OCI-LY7 (cell line): ENCODE results near the gene UBR2. TPM values are rescaled to one million over a fixed set of nuclear protein-coding genes. Genes with fewer than 3 reads are reported as not detected.

Experiments used
- BruUV-seq: library from RNA; stranded (reverse); fragments of 400-500 nt; replicated peaks from 2 replicates; lab custom pipeline; 2021; lab: Mats Ljungman, UMichigan
- CTCF ChIA-PET: fragments of 300-600 bp; sonication (Branson Sonifier 250); formaldehyde crosslinking; loops from one replicate; lab custom pipeline; 2022; ENCODE audit warnings: antibody characterized with exemption; ENCODE audit not compliant: unreplicated experiment; lab: Charles Lee
- POLR2A ChIA-PET: fragments of 300-600 bp; sonication (Branson Sonifier 250); formaldehyde crosslinking; loops from one replicate; lab custom pipeline; 2022; ENCODE audit warnings: antibody characterized with exemption; lab: Charles Lee
- DNase-seq: peaks from one replicate; pipeline ENCODE4 v3.0.0-alpha.2; 2015; ENCODE audit warnings: low spot score
- H2AFZ ChIP-seq: fragments of 200-600 bp; sonication (generic), shearing (Covaris generic); 2 replicates; pipeline ENCODE4 v1.6.1; 2014; ENCODE audit warnings: mild to moderate bottlenecking, antibody characterized with exemption, low read length, moderate library complexity
- H3K27ac ChIP-seq: fragments of 200-600 bp; sonication (generic); 2 replicates; pipeline ENCODE4 v1.5.1; 2014; ENCODE audit warnings: mixed run types, low read depth, mild to moderate bottlenecking, moderate library complexity, low read length, inconsistent platforms; ENCODE audit not compliant: poor library complexity, severe bottlenecking
- H3K36me3 ChIP-seq: fragments of 200-600 bp; sonication (generic); 2 replicates; pipeline ENCODE4 v1.6.1; 2014; ENCODE audit warnings: mild to moderate bottlenecking, antibody characterized with exemption, low read length, moderate library complexity, mixed read lengths; ENCODE audit not compliant: insufficient read depth
- H3K4me1 ChIP-seq: fragments of 200-600 bp; sonication (generic); 2 replicates; pipeline ENCODE4 v1.5.1; 2014; ENCODE audit warnings: mild to moderate bottlenecking, low read length; ENCODE audit not compliant: insufficient read depth, poor library complexity, severe bottlenecking
- H3K4me2 ChIP-seq: fragments of 200-600 bp; sonication (generic); 2 replicates; pipeline ENCODE4 v1.6.1; 2014; ENCODE audit warnings: mild to moderate bottlenecking, low read length
- H3K4me3 ChIP-seq: fragments of 200-600 bp; sonication (generic); 2 replicates; pipeline ENCODE4 v1.5.1; 2014; ENCODE audit warnings: mild to moderate bottlenecking, low read depth, low read length; ENCODE audit not compliant: poor library complexity, severe bottlenecking
- H3K79me2 ChIP-seq: fragments of 200-600 bp; sonication (generic); 2 replicates; pipeline ENCODE4 v1.6.1; 2016; ENCODE audit warnings: low read depth, mild to moderate bottlenecking, low read length, moderate library complexity, mixed read lengths; ENCODE audit not compliant: insufficient read depth
- H3K9me2 ChIP-seq: fragments of 200-600 bp; sonication (generic); 2 replicates; pipeline ENCODE4 v1.6.1; 2016; ENCODE audit warnings: mild to moderate bottlenecking, low read length, mixed read lengths; ENCODE audit not compliant: insufficient read depth
- H3K9me3 ChIP-seq: fragments of 200-600 bp; sonication (generic); 2 replicates; pipeline ENCODE4 v1.6.1; 2014; ENCODE audit warnings: mild to moderate bottlenecking, mixed run types, low read length, mixed read lengths
- H4K20me1 ChIP-seq: fragments of 200-600 bp; sonication (generic); 2 replicates; pipeline ENCODE4 v1.6.1; 2014; ENCODE audit warnings: mild to moderate bottlenecking, antibody characterized with exemption, low read length, moderate library complexity, mixed read lengths; ENCODE audit not compliant: insufficient read depth
- CTCF ChIP-seq: fragments of 200-600 bp; sonication (generic); conservative IDR thresholded peaks from 2 replicates; pipeline ENCODE4 v1.5.1; 2014; ENCODE audit warnings: mild to moderate bottlenecking, antibody characterized with exemption, low read length, moderate library complexity, mixed read lengths
- EZH2phosphoT487 ChIP-seq: fragments of 200-600 bp; sonication (generic); IDR thresholded peaks from 2 replicates; pipeline ENCODE4 v1.6.1; 2018; ENCODE audit warnings: low read depth, borderline replicate concordance, mild to moderate bottlenecking, mixed run types, antibody characterized with exemption, low read length, moderate library complexity, mixed read lengths
- intact Hi-C: fragments of 100-400 bp; cut with micrococcal nuclease; formaldehyde crosslinking; loops from one replicate; pipeline ENCODE4 v1.10.0; 2022; ENCODE audit not compliant: unreplicated experiment
- total RNA-seq, 2 experiments: library from RNA; depleted of rRNA in 1 of 2; stranded (reverse); fragments of >200 nt in 1 of 2; shearing (Covaris generic) in 1 of 2; gene quantifications; 2 replicates each; pipeline ENCODE4 v1.2.3, GENCODE V29; 2014 to 2022

UBR2 gene
- total RNA-seq, 2 experiments from 2014 or later, result 17.1 to 26.7 TPM

DNA sequence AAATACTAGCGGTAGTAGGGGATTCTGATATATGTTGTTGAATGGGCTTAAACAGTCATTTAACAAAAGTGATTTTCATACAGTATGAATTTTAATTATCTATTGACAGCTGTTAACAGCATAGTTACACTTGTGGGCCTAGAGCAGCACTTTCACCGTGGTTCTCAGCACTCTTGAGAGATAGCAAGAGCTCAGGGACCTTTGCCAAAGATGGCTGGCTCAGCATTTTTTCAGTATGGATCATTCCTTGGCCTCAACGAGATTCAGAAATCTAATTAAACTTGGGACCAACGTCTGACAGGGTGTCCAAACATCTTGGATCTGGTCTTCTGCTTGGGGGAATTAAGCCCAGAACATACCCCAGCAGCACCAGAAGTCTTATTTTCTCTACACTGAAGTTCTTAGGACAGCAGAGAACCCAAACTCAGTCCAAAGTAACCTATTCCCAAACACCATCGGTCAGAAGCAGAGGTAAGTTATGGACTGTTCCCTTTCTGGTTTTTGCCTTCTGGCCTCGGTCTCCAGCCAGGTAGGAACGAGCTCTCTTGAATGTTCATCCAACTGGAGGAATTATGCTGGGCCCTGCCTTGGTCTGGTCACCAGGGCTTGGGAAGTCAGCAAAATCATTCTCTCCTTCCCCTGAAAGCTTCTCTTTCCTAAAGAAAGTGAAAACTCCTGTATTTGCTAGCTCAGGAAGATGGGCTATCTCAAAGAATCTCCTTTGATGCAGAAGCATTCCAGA, 132.9 kb downstream of the UBR2 start:
- Histone ChIP-seq H3K79me2 (no peaks in the 10 kb centered on the region), H4K20me1 (no peaks in the 10 kb centered on the region), H3K9me2 (no peaks in the 10 kb centered on the region), H3K36me3 (peaks cover 18% of the 10 kb centered on the region; the same call in 1 of the 2 replicates), H3K4me2 (no peak overlapping the region), H3K4me1 (peaks cover 8% of the 10 kb centered on the region), H3K4me3 (no peak overlapping the region), H3K27ac (no peak overlapping the region), H3K9me3 (no peaks in the 10 kb centered on the region), H2AFZ (no peak overlapping the region)
- no TSS peak for BruUV-seq
- POLR2A ChIA-PET, result interaction anchor here (0.6 to 1.5 kb wide), 3 partner anchors 12 to 186 kb away, joined by 3 to 4 read pairs (median 3); no protein-coding TSS in a partner anchor
- intact Hi-C loops, result no loop called here
- no peak for TF ChIP-seq EZH2phosphoT487
- DNase-seq, result no peak
- CTCF ChIA-PET, result no interaction called here

GRCh38 chr6:42697268-42697655, 133.4 kb downstream of the UBR2 start:
- H3K4me1 ChIP-seq, result peaks cover 8% of the 10 kb centered on the region
- H3K4me3 ChIP-seq, result no peak overlapping the region
- no peak for DNase-seq
- H3K9me2 ChIP-seq, result no peaks in the 10 kb centered on the region
- intact Hi-C loops, result no loop called here
- H3K36me3 ChIP-seq, result peaks cover 14% of the 10 kb centered on the region; the same call in 1 of the 2 replicates
- H3K27ac ChIP-seq, result no peak overlapping the region
- no peaks in the 10 kb centered on the region for H4K20me1 ChIP-seq
- H2AFZ ChIP-seq, result no peak overlapping the region
- TF ChIP-seq EZH2phosphoT487, result no peak
- no peak for TF ChIP-seq CTCF
- BruUV-seq, result no TSS peak
- ChIA-PET CTCF (no interaction called here), POLR2A (interaction anchor here (0.6 to 0.7 kb wide), 2 partner anchors 31 to 185 kb away, joined by 3 to 4 read pairs; no protein-coding TSS in a partner anchor)
- no peak overlapping the region for H3K4me2 ChIP-seq
- H3K79me2 ChIP-seq, result no peaks in the 10 kb centered on the region
- no peaks in the 10 kb centered on the region for H3K9me3 ChIP-seq

DNA sequence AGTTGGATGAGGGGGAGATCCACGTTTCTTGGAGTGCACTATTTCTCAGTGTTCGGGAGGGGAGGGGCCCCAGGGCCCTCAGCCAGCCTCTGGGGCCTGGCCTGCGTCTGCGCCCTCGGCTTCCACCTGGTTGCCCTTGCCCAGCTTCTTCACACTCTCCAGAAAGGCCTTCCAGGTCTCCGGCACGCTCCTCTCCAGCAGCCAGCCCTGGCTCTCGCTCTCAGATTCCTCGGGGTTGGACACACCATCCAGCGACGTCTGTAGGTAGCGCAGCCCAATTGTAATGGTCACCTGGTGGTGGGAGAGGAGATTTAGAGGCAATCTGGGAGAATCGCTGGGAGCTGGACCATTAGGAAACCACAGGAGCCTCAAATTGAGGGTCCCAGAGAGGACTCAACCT, 134.4 kb downstream of the UBR2 start:
- ChIA-PET CTCF (no interaction called here), POLR2A (interaction anchor here (0.6 kb wide), 2 partner anchors 45 to 619 kb away, joined by 3 to 5 read pairs; no protein-coding TSS in a partner anchor)
- TF ChIP-seq CTCF (no peak), EZH2phosphoT487 (no peak)
- no peak for DNase-seq
- no peaks in the 10 kb centered on the region for H3K9me3 ChIP-seq
- H3K79me2 ChIP-seq, result no peaks in the 10 kb centered on the region
- no peaks in the 10 kb centered on the region for H4K20me1 ChIP-seq
- H3K27ac ChIP-seq, result no peak overlapping the region
- peaks cover 8% of the 10 kb centered on the region for H3K4me1 ChIP-seq
- peaks cover 4% of the 10 kb centered on the region; the same call in 1 of the 2 replicates for H3K36me3 ChIP-seq
- H3K4me3 ChIP-seq, result no peak overlapping the region
- H3K4me2 ChIP-seq, result no peak overlapping the region
- no peaks in the 10 kb centered on the region for H3K9me2 ChIP-seq
- no peak overlapping the region for H2AFZ ChIP-seq
- intact Hi-C loops, result no loop called here
- BruUV-seq, result no TSS peak
